Measurements from ENCODE around the gene PRKCE.

Gene PRKCE

GRCh38 chr2:45782986-45783385, 131.5 kb downstream of the PRKCE start:
- TF ChIP-seq GATA2 (IDR thresholded peaks at IDR 0.05; ENCODE audit: low read depth, low read length) (no peak), GATA3 (IDR thresholded peaks at IDR 0.05; ENCODE audit: low read depth, low read length) (no peak)

GRCh38 chr2:45786030-45786835, 134.8 kb downstream of the PRKCE start:
- TF ChIP-seq GATA3 (IDR thresholded peaks at IDR 0.05; ENCODE audit: low read depth, low read length) (peak; percentile 83), GATA2 (IDR thresholded peaks at IDR 0.05; ENCODE audit: low read depth, low read length) (peak; percentile 96)

GRCh38 chr2:45786836-45787357, 135.4 kb downstream of the PRKCE start:
- TF ChIP-seq GATA2 (IDR thresholded peaks at IDR 0.05; ENCODE audit: low read depth, low read length) (no peak), GATA3 (IDR thresholded peaks at IDR 0.05; ENCODE audit: low read depth, low read length) (no peak)

GRCh38 chr2:45788401-45788800, 136.9 kb downstream of the PRKCE start:
- TF ChIP-seq GATA2 (IDR thresholded peaks at IDR 0.05; ENCODE audit: low read depth, low read length): peak; percentile 69
- no peak; the same call in 1 of the 2 replicates for TF ChIP-seq GATA3 (IDR thresholded peaks at IDR 0.05; ENCODE audit: low read depth, low read length)

GRCh38 chr2:45789317-45789716, 137.8 kb downstream of the PRKCE start:
- no peak for TF ChIP-seq GATA3 (IDR thresholded peaks at IDR 0.05; ENCODE audit: low read depth, low read length)
- TF ChIP-seq GATA2 (IDR thresholded peaks at IDR 0.05; ENCODE audit: low read depth, low read length): no peak

- no peak for TF ChIP-seq GATA2 (IDR thresholded peaks at IDR 0.05; ENCODE audit: low read depth, low read length)
- TF ChIP-seq GATA3 (IDR thresholded peaks at IDR 0.05; ENCODE audit: low read depth, low read length): no peak
Observed at GRCh38 chr2:45789961-45790723, 138.7 kb downstream of the PRKCE start.

GRCh38 chr2:45793305-45793962, 142.0 kb downstream of the PRKCE start:
- TF ChIP-seq GATA2 (IDR thresholded peaks at IDR 0.05; ENCODE audit: low read depth, low read length): no peak
- TF ChIP-seq GATA3 (IDR thresholded peaks at IDR 0.05; ENCODE audit: low read depth, low read length): no peak

GRCh38 chr2:45794134-45794617, 142.7 kb downstream of the PRKCE start:
- no peak for TF ChIP-seq GATA3 (IDR thresholded peaks at IDR 0.05; ENCODE audit: low read depth, low read length)
- no peak for TF ChIP-seq GATA2 (IDR thresholded peaks at IDR 0.05; ENCODE audit: low read depth, low read length)

GRCh38 chr2:45796500-45796899, 145.0 kb downstream of the PRKCE start:
- no peak for TF ChIP-seq GATA2 (IDR thresholded peaks at IDR 0.05; ENCODE audit: low read depth, low read length)
- TF ChIP-seq GATA3 (IDR thresholded peaks at IDR 0.05; ENCODE audit: low read depth, low read length): no peak

- TF ChIP-seq GATA3 (IDR thresholded peaks at IDR 0.05; ENCODE audit: low read depth, low read length) (no peak), GATA2 (IDR thresholded peaks at IDR 0.05; ENCODE audit: low read depth, low read length) (no peak)
Observed at GRCh38 chr2:45797451-45798230, 146.2 kb downstream of the PRKCE start.

- no peak for TF ChIP-seq GATA2 (IDR thresholded peaks at IDR 0.05; ENCODE audit: low read depth, low read length)
- no peak for TF ChIP-seq GATA3 (IDR thresholded peaks at IDR 0.05; ENCODE audit: low read depth, low read length)
Observed at GRCh38 chr2:45799679-45800381, 148.4 kb downstream of the PRKCE start.

GRCh38 chr2:45802499-45803138, 151.1 kb downstream of the PRKCE start:
- TF ChIP-seq GATA2 (IDR thresholded peaks at IDR 0.05; ENCODE audit: low read depth, low read length): no peak
- no peak for TF ChIP-seq GATA3 (IDR thresholded peaks at IDR 0.05; ENCODE audit: low read depth, low read length)
